ENCODE data around the gene EXOSC3.
"Not testable (repeated sequence)": the region's sequence is repeated elsewhere in the genome, so short reads cannot be mapped to it uniquely, and the experiment has no call there.

Gene EXOSC3

GRCh38 chr9:37775216-37775919 lies 9.5 kb downstream of the EXOSC3 start:
- no peak for DNase-seq (ENCODE audit: low read depth)

GRCh38 chr9:37769995-37770394 lies 14.9 kb downstream of the EXOSC3 start:
- no peak for DNase-seq (ENCODE audit: low read depth)

GRCh38 chr9:37769306-37769705 lies 15.6 kb downstream of the EXOSC3 start:
- DNase-seq (ENCODE audit: low read depth), result no peak

GRCh38 chr9:37765263-37765662 lies 19.6 kb downstream of the EXOSC3 start:
- not testable (repeated sequence) for DNase-seq (ENCODE audit: low read depth)

GRCh38 chr9:37761511-37761910 lies 23.4 kb downstream of the EXOSC3 start:
- DNase-seq (ENCODE audit: low read depth), result no peak

GRCh38 chr9:37760416-37761161 lies 24.3 kb downstream of the EXOSC3 start:
- DNase-seq (ENCODE audit: low read depth), result no peak

- no peak for DNase-seq (ENCODE audit: low read depth)
Measured at GRCh38 chr9:37758747-37759146, 26.1 kb downstream of the EXOSC3 start.

- peak; percentile 54 for DNase-seq (ENCODE audit: low read depth)
Measured at GRCh38 chr9:37753489-37754190, 31.2 kb downstream of the EXOSC3 start, which contains the start of gene TRMT10B. TRMT10B (plus strand) TSS chr9:37753805; CDS start chr9:37761932, 8,127 bp downstream.

GRCh38 chr9:37752642-37753488 lies 32.0 kb downstream of the EXOSC3 start:
- DNase-seq (ENCODE audit: low read depth), result no peak

- not testable (repeated sequence) for DNase-seq (ENCODE audit: low read depth)
Measured at GRCh38 chr9:37752112-37752511, 32.8 kb downstream of the EXOSC3 start.

- not testable (repeated sequence) for DNase-seq (ENCODE audit: low read depth)
Measured at GRCh38 chr9:37751704-37752103, 33.2 kb downstream of the EXOSC3 start.

- DNase-seq (ENCODE audit: low read depth), result no peak
Measured at GRCh38 chr9:37751186-37751585, 33.7 kb downstream of the EXOSC3 start.

- DNase-seq (ENCODE audit: low read depth), result no peak
Measured at GRCh38 chr9:37749129-37749528, 35.7 kb downstream of the EXOSC3 start.

- DNase-seq (ENCODE audit: low read depth), result peak; percentile 32
Measured at GRCh38 chr9:37747271-37747753, 37.6 kb downstream of the EXOSC3 start.

GRCh38 chr9:37746448-37747270 lies 38.2 kb downstream of the EXOSC3 start:
- DNase-seq (ENCODE audit: low read depth), result no peak

- no peak for DNase-seq (ENCODE audit: low read depth)
Measured at GRCh38 chr9:37745970-37746369, 38.9 kb downstream of the EXOSC3 start.

- DNase-seq (ENCODE audit: low read depth), result no peak
Measured at GRCh38 chr9:37740631-37741328, 44.1 kb downstream of the EXOSC3 start.

- DNase-seq (ENCODE audit: low read depth), result no peak
Measured at GRCh38 chr9:37740128-37740527, 44.7 kb downstream of the EXOSC3 start.

- DNase-seq (ENCODE audit: low read depth), result no peak
Measured at GRCh38 chr9:37739222-37739621, 45.6 kb downstream of the EXOSC3 start.

- DNase-seq (ENCODE audit: low read depth), result no peak
Measured at GRCh38 chr9:37732952-37733351, 51.9 kb downstream of the EXOSC3 start.
